Karpas-422 (cell line): ENCODE data around the gene ZNF79. TPM values are rescaled to one million over a fixed set of nuclear protein-coding genes. Genes with fewer than 3 reads are reported as not detected.

Experiments
- DNase-seq: peaks from one replicate; pipeline ENCODE4 v3.0.0-alpha.2; 2015
- H2AFZ ChIP-seq: fragments of 200-600 bp; sonication (generic); 2 replicates; pipeline ENCODE4 v1.6.1; 2014; ENCODE audit warnings: antibody characterized with exemption, low read length, mixed read lengths
- H3K27ac ChIP-seq: fragments of 200-600 bp; sonication (generic); 2 replicates; pipeline ENCODE4 v1.5.1; 2014; ENCODE audit warnings: mild to moderate bottlenecking, low read length, moderate library complexity
- H3K27me3 ChIP-seq: fragments of 200-600 bp; sonication (generic); 2 replicates; pipeline ENCODE4 v1.6.1; 2014; ENCODE audit warnings: low read length, mixed read lengths
- H3K36me3 ChIP-seq: fragments of 200-600 bp; sonication (generic); 2 replicates; pipeline ENCODE4 v1.6.1; 2014; ENCODE audit warnings: low read length, mixed read lengths; ENCODE audit not compliant: insufficient read depth
- H3K4me1 ChIP-seq: fragments of 200-600 bp; sonication (generic); 2 replicates; pipeline ENCODE4 v1.6.1; 2014; ENCODE audit warnings: mild to moderate bottlenecking, low read length, mixed read lengths
- H3K4me2 ChIP-seq: fragments of 200-600 bp; sonication (generic); 2 replicates; pipeline ENCODE4 v1.6.1; 2014; ENCODE audit warnings: low read length, low read depth, mild to moderate bottlenecking; ENCODE audit not compliant: poor library complexity, severe bottlenecking
- H3K4me3 ChIP-seq: fragments of 200-600 bp; sonication (generic); 2 replicates; pipeline ENCODE4 v1.5.1; 2014; ENCODE audit warnings: mild to moderate bottlenecking, antibody characterized with exemption, low read length, mixed read lengths
- H3K79me2 ChIP-seq: fragments of 200-600 bp; sonication (generic); 2 replicates; pipeline ENCODE4 v1.6.1; 2014; ENCODE audit warnings: mild to moderate bottlenecking, low read length, mixed read lengths
- H3K9ac ChIP-seq: fragments of 200-600 bp; sonication (generic); 2 replicates; pipeline ENCODE4 v1.6.0; 2014; ENCODE audit warnings: low read length
- H3K9me2 ChIP-seq: fragments of 200-600 bp; sonication (generic), shearing (Covaris generic); replicated peaks from 2 replicates; pipeline ENCODE4 v1.6.0; 2014; ENCODE audit warnings: mild to moderate bottlenecking, low read length, moderate library complexity; ENCODE audit not compliant: insufficient read depth
- H3K9me3 ChIP-seq: fragments of 300-700, 200-600 bp; sonication (generic); 2 replicates; pipeline ENCODE4 v1.6.1; 2014; ENCODE audit warnings: low read length, mixed read lengths
- H4K20me1 ChIP-seq: fragments of 200-600 bp; sonication (generic); 2 replicates; pipeline ENCODE4 v1.6.1; 2014; ENCODE audit warnings: mild to moderate bottlenecking, antibody characterized with exemption, low read length, low read depth; ENCODE audit not compliant: insufficient read depth
- total RNA-seq: library from RNA; depleted of rRNA; stranded (reverse); fragments of >200 nt; shearing (Covaris generic); gene quantifications from 2 replicates; pipeline ENCODE4 v1.2.3, GENCODE V29; 2014; ENCODE audit warnings: low replicate concordance

The ZNF79 gene
- total RNA-seq, 1 experiment from 2014 or later, result 8.1 TPM

GRCh38 chr9:127424676-127424999, 456 bp downstream of the ZNF79 start:
- Histone ChIP-seq H3K9me3 (no peaks in the 10 kb centered on the region), H4K20me1 (no peaks in the 10 kb centered on the region), H3K79me2 (peaks cover 58% of the 10 kb centered on the region), H2AFZ (peak overlapping the region; percentile 68), H3K4me1 (peaks cover 21% of the 10 kb centered on the region), H3K27me3 (no peaks in the 10 kb centered on the region), H3K9me2 (no peaks in the 10 kb centered on the region), H3K4me3 (peak overlapping the region; percentile 90), H3K9ac (peak overlapping the region; percentile 91), H3K27ac (no peak overlapping the region), H3K4me2 (peak overlapping the region; percentile 99), H3K36me3 (peaks cover 4% of the 10 kb centered on the region; the same call in 1 of the 2 replicates)
- DNase-seq, result no peak

GRCh38 chr9:127426756-127427155, 2.6 kb downstream of the ZNF79 start:
- H3K27me3 ChIP-seq, result no peaks in the 10 kb centered on the region
- H2AFZ ChIP-seq, result no peak overlapping the region

GRCh38 chr9:127428348-127428747, 4.2 kb downstream of the ZNF79 start:
- H3K79me2 ChIP-seq, result peaks cover 52% of the 10 kb centered on the region

More at GRCh38 chr9:127426756-127427155, 2.6 kb downstream of the ZNF79 start:
- peaks cover 12% of the 10 kb centered on the region for H3K36me3 ChIP-seq
- H3K79me2 ChIP-seq, result peaks cover 65% of the 10 kb centered on the region
- no peaks in the 10 kb centered on the region for H3K9me3 ChIP-seq
- no peak overlapping the region for H3K4me2 ChIP-seq
- H3K4me1 ChIP-seq, result peaks cover 21% of the 10 kb centered on the region
- no peak for DNase-seq
- H4K20me1 ChIP-seq, result no peaks in the 10 kb centered on the region
- no peak overlapping the region for H3K27ac ChIP-seq
- no peaks in the 10 kb centered on the region for H3K9me2 ChIP-seq
- no peak overlapping the region for H3K4me3 ChIP-seq
- no peak overlapping the region for H3K9ac ChIP-seq

GRCh38 chr9:127430415-127430814, 6.2 kb downstream of the ZNF79 start:
- Histone ChIP-seq H3K79me2 (peaks cover 37% of the 10 kb centered on the region), H4K20me1 (no peaks in the 10 kb centered on the region), H3K4me3 (no peak overlapping the region), H2AFZ (no peak overlapping the region), H3K27ac (no peak overlapping the region), H3K4me1 (peaks cover 5% of the 10 kb centered on the region), H3K9me2 (no peaks in the 10 kb centered on the region), H3K27me3 (no peaks in the 10 kb centered on the region), H3K36me3 (peaks cover 20% of the 10 kb centered on the region), H3K9me3 (no peaks in the 10 kb centered on the region), H3K4me2 (no peak overlapping the region), H3K9ac (no peak overlapping the region)
- DNase-seq, result no peak

More at GRCh38 chr9:127428348-127428747, 4.2 kb downstream of the ZNF79 start:
- H3K36me3 ChIP-seq, result peaks cover 14% of the 10 kb centered on the region
- no peak overlapping the region for H3K4me2 ChIP-seq
- H3K9ac ChIP-seq, result no peak overlapping the region
- no peaks in the 10 kb centered on the region for H4K20me1 ChIP-seq
- no peak overlapping the region for H3K27ac ChIP-seq
- H3K9me2 ChIP-seq, result no peaks in the 10 kb centered on the region
- H3K9me3 ChIP-seq, result no peaks in the 10 kb centered on the region
- H3K27me3 ChIP-seq, result no peaks in the 10 kb centered on the region
- no peak overlapping the region for H3K4me3 ChIP-seq
- peaks cover 11% of the 10 kb centered on the region for H3K4me1 ChIP-seq
- no peak overlapping the region for H2AFZ ChIP-seq
- DNase-seq, result no peak

GRCh38 chr9:127437497-127438264, 13.5 kb downstream of the ZNF79 start:
- no peaks in the 10 kb centered on the region for H3K4me1 ChIP-seq
- H3K27me3 ChIP-seq, result no peaks in the 10 kb centered on the region
- H2AFZ ChIP-seq, result no peak overlapping the region
- no peaks in the 10 kb centered on the region for H3K79me2 ChIP-seq
- H3K9me3 ChIP-seq, result no peaks in the 10 kb centered on the region
- no peak for DNase-seq
- no peak overlapping the region for H3K4me2 ChIP-seq
- no peak overlapping the region for H3K9ac ChIP-seq
- no peak overlapping the region for H3K27ac ChIP-seq
- peaks cover 20% of the 10 kb centered on the region for H3K36me3 ChIP-seq
- no peaks in the 10 kb centered on the region for H4K20me1 ChIP-seq
- H3K9me2 ChIP-seq, result no peaks in the 10 kb centered on the region
- no peak overlapping the region for H3K4me3 ChIP-seq

- Histone ChIP-seq H2AFZ (no peak overlapping the region), H3K27me3 (no peaks in the 10 kb centered on the region), H3K4me1 (no peaks in the 10 kb centered on the region), H3K9me2 (no peaks in the 10 kb centered on the region), H3K27ac (no peak overlapping the region), H3K4me3 (no peak overlapping the region), H3K4me2 (no peak overlapping the region), H3K9me3 (no peaks in the 10 kb centered on the region), H3K36me3 (peaks cover 18% of the 10 kb centered on the region), H3K79me2 (no peaks in the 10 kb centered on the region), H3K9ac (no peak overlapping the region), H4K20me1 (no peaks in the 10 kb centered on the region)
- no peak for DNase-seq
Observed at GRCh38 chr9:127438394-127438793, 14.2 kb downstream of the ZNF79 start.

- DNase-seq, result peak; percentile 66
- Histone ChIP-seq H3K4me2 (no peak overlapping the region), H3K27me3 (no peaks in the 10 kb centered on the region), H3K79me2 (peaks cover 8% of the 10 kb centered on the region), H3K36me3 (peaks cover 43% of the 10 kb centered on the region), H4K20me1 (peaks cover 15% of the 10 kb centered on the region), H3K9ac (no peak overlapping the region), H3K4me1 (peaks cover 6% of the 10 kb centered on the region), H3K9me3 (no peaks in the 10 kb centered on the region), H3K4me3 (no peak overlapping the region), H2AFZ (no peak overlapping the region), H3K9me2 (no peaks in the 10 kb centered on the region), H3K27ac (no peak overlapping the region)
Observed at GRCh38 chr9:127444283-127444920, 20.2 kb downstream of the ZNF79 start.

- Histone ChIP-seq H3K9me3 (no peaks in the 10 kb centered on the region), H4K20me1 (peaks cover 23% of the 10 kb centered on the region), H2AFZ (no peak overlapping the region), H3K27ac (no peak overlapping the region), H3K9me2 (no peaks in the 10 kb centered on the region), H3K4me2 (no peak overlapping the region), H3K4me3 (no peak overlapping the region), H3K79me2 (peaks cover 16% of the 10 kb centered on the region), H3K4me1 (peaks cover 13% of the 10 kb centered on the region), H3K27me3 (no peaks in the 10 kb centered on the region), H3K36me3 (peaks cover 48% of the 10 kb centered on the region), H3K9ac (no peak overlapping the region)
- DNase-seq, result peak; percentile 68
Observed at GRCh38 chr9:127444921-127445850, 21.0 kb downstream of the ZNF79 start.
